ENCODE measurements around the gene TNFRSF1A.

TNFRSF1A gene

GRCh38 chr12:6362403-6362802, 20.5 kb upstream of the TNFRSF1A start:
- no peak for DNase-seq (ENCODE audit: insufficient read length, low spot score)
- no peak for FAIRE-seq
- no peak for TF ChIP-seq CTCF (IDR thresholded peaks at IDR 0.05; ENCODE audit: insufficient read depth, missing control alignments)

GRCh38 chr12:6361834-6362233, 20.0 kb upstream of the TNFRSF1A start:
- TF ChIP-seq CTCF (IDR thresholded peaks at IDR 0.05; ENCODE audit: insufficient read depth, missing control alignments) = no peak
- DNase-seq (ENCODE audit: insufficient read length, low spot score) (no peak), FAIRE-seq (no peak)

- no peak for DNase-seq (ENCODE audit: insufficient read length, low spot score)
- no peak for TF ChIP-seq CTCF (IDR thresholded peaks at IDR 0.05; ENCODE audit: insufficient read depth, missing control alignments)
- no peak for FAIRE-seq
Observed at GRCh38 chr12:6360578-6361490, 19.0 kb upstream of the TNFRSF1A start.

- FAIRE-seq (no peak), DNase-seq (ENCODE audit: insufficient read length, low spot score) (no peak)
- no peak for TF ChIP-seq CTCF (IDR thresholded peaks at IDR 0.05; ENCODE audit: insufficient read depth, missing control alignments)
Observed at GRCh38 chr12:6360080-6360571, 18.2 kb upstream of the TNFRSF1A start.

- FAIRE-seq = no peak
- DNase-seq (ENCODE audit: insufficient read length, low spot score) = no peak
- TF ChIP-seq CTCF (IDR thresholded peaks at IDR 0.05; ENCODE audit: insufficient read depth, missing control alignments) = no peak
Observed at GRCh38 chr12:6358881-6359280, 17.0 kb upstream of the TNFRSF1A start.

GRCh38 chr12:6356374-6356820, 14.5 kb upstream of the TNFRSF1A start:
- TF ChIP-seq CTCF (IDR thresholded peaks at IDR 0.05; ENCODE audit: insufficient read depth, missing control alignments) = no peak
- DNase-seq (ENCODE audit: insufficient read length, low spot score) = no peak
- FAIRE-seq = no peak

All from D721Med (cell line).